ENCODE measurements around the gene ATG2A.

Gene ATG2A

DNA sequence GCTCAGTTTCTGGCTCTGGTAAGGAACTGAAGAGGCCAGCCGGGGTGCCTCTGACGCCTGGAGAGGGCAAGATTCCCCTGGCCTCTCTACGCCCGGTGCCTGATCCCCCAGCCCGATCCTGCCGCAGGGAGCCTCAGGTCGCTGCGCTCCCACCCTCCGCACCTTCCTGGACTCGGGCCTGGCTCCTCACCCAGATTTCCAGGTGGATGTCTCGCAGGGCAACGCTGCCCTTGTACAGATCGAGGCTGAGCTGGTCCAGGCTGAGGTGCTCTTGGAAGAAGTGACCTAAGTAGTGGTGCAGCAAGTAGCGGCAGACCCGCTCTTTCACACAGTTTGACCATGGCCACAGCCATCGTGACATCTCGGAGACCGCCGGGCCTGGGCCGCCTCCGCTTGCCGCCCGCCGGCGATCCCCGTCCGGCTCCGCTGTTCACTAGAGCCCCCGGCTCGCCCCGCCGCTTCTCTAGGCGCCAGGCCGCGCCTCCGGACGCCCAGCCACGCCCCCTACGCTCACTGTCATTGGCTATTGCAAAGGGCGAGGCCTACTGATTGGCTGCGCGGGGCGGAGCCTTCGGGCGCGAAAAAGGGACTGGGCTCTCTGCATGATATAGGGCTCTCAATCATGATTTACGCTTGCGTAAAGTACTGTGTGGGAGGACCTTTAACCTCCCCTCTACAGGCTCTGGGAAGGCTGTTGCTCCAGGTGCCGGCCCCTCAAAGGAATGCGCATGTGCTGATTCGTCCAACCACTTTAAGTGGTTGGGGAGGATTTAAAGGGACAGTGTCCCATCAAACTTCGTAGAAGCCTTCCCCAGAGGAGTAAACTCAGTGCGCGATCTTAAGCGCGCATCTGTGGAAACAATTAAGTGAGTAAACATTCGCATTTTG, at the start of gene ATG2A:
TSS of gene ATG2A (minus strand) at position 435 of the 888 bp plus-strand sequence. CDS start at position 361, 74 bp downstream.
- peak; percentile 100 for DNase-seq (ENCODE audit: low read depth, low spot score)

- no peak for DNase-seq (ENCODE audit: low read depth, low spot score)
Measured at GRCh38 chr11:64963072-64963631, 46.1 kb upstream of the ATG2A start.

DNA sequence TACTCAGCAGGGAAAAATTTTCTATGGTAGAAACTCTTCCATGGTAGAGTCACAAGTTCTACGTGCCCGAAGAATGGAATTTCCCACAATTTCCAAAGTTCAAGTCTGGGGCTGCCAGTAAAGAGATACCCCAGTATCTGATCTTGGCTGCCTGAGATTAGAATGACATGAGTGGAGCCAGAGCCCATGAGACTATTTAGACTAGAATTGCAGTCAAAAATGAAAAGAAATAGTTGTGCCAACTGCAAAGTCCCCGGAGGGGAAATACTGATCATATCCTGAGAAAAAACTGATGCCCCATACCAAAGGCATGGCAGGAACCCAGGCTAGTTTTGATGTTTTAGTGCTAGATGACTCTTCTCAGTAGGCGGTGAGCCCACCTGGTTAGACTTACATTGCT, 43.7 kb upstream of the ATG2A start:
- DNase-seq (ENCODE audit: low read depth, low spot score), result no peak

GRCh38 chr11:64959498-64959897, 42.5 kb upstream of the ATG2A start:
- DNase-seq (ENCODE audit: low read depth, low spot score), result no peak

DNA sequence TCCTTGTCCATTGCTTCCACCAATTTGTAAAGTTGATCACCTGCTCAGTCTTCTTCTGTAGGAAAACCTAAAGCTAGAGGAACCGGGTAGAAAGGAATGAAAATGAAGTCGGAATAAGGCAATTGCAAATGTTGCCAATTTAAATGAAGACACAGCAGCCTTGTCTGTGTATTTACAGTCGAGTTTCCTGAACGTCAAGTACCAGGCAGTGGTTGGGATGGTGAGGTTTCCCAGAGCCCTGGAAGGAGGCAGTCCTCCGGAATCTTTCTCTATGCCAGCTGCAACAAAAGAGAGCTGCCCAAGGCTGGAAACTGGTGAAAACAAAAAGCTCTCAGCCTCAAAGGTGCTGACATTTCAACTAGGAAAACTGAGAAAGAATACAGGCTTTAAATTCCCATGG, 37.2 kb upstream of the ATG2A start:
- no peak for DNase-seq (ENCODE audit: low read depth, low spot score)

GRCh38 chr11:64951529-64951928, 34.5 kb upstream of the ATG2A start:
- no peak for DNase-seq (ENCODE audit: low read depth, low spot score)

DNA sequence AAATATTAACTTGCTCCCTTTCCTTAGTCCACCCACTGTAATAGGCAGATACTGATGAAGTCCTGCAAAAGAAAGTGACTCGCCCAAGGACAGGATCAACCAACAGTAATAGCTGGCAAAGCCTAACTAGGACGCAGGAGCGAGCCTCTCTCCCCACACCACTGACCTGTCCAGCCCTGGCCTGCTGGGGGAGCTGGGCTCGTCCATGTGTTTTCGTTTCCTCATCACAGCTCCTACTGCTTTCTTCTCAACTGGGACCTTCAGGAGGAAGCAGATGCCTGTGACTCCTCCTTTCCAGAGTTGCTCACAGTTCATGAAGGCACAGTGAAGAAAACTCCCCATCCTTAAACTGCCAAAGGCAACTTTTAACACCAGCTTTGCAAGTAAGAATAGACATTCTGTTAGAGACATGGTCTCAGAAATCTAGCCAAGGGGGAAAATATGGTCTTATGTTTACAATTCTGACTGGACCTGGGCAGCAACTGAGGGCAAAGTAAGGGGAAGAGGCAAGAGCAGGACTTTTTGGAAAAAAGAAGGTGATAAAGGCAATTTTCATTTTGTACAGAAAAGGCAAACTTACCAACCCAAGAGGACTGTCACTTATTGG, 30.3 kb upstream of the ATG2A start:
- DNase-seq (ENCODE audit: low read depth, low spot score), result no peak

GRCh38 chr11:64936539-64936938, 19.5 kb upstream of the ATG2A start:
- DNase-seq (ENCODE audit: low read depth, low spot score), result no peak

GRCh38 chr11:64935359-64936081, 18.5 kb upstream of the ATG2A start, which contains the start of gene GPHA2:
GPHA2 (minus strand) TSS chr11:64935893; CDS start chr11:64935460, 433 bp downstream.
- peak; percentile 39 for DNase-seq (ENCODE audit: low read depth, low spot score)

DNA sequence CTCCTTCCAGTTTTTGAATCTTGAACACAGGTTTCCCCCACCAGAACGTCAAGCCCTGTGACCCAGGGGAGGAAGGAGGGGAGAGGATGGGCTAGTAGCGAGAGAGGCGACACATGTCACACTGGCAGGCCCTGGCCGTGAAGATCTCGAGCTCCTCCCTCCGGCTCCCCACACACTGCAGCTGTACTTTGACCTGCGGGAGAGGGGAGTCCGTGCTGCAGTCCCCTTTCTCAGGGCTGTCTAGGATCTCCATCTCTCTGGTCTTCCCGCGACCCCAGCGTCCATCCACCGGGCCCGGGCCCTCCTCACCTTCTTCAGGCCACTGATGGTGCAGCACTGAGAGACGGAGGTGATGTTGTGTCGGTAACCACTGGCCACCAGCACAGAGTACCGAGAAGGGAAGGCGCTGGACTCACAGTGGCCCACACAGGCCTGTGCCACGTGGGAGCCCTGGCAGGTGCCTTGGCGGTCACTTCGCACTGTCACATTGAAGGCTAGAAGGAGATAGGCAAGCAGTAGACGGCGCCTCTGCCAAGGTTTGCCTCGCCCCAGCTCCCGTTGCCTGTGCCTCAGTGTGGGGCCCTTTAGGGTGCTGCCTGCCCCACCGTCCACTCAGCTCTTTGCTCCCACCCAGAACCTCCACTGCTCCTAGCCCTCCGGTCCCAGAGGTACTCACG, 17.8 kb upstream of the ATG2A start:
- no peak for DNase-seq (ENCODE audit: low read depth, low spot score)

GRCh38 chr11:64933935-64934681, 17.1 kb upstream of the ATG2A start:
- DNase-seq (ENCODE audit: low read depth, low spot score), result no peak

GRCh38 chr11:64933213-64933934, 16.4 kb upstream of the ATG2A start:
- no peak for DNase-seq (ENCODE audit: low read depth, low spot score)

GRCh38 chr11:64932324-64932723, 15.3 kb upstream of the ATG2A start:
- no peak for DNase-seq (ENCODE audit: low read depth, low spot score)

DNA sequence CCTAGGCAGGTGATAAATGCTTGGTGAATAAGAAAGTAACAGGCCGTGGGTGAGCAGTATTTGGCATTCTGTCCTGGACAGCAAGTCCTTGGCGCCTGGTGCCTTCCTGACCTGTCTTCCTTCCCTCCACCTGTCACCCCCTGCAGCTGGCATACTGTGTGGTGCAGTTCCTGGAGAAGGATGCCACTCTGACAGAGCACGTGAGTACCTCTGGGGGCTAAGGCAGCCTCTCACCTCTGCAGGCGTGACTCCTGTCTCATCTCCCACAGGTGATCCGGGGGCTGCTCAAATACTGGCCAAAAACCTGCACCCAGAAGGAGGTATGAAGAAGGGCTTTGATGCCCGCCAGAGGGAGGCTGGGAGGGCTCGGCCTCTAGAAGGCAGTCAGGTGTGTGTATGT, 14.3 kb upstream of the ATG2A start:
- DNase-seq (ENCODE audit: low read depth, low spot score), result no peak

DNA sequence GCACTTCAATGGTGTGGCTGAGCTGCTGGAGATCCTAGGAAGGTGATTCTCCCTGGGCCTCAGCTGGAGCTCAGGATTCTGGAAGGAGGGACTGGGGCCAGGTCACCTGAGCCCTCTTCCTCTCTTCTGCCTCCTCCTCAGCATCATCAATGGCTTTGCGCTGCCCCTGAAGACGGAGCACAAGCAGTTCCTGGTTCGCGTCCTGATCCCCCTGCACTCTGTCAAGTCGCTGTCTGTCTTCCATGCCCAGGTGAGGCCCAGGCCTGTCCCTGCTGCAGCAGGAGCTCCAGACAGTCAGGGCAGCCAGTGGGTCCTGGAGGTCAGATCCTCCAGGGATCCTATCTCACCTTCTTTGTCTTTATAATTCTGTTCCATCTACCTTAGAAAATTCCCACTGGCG, 13.3 kb upstream of the ATG2A start:
- DNase-seq (ENCODE audit: low read depth, low spot score), result no peak

DNA sequence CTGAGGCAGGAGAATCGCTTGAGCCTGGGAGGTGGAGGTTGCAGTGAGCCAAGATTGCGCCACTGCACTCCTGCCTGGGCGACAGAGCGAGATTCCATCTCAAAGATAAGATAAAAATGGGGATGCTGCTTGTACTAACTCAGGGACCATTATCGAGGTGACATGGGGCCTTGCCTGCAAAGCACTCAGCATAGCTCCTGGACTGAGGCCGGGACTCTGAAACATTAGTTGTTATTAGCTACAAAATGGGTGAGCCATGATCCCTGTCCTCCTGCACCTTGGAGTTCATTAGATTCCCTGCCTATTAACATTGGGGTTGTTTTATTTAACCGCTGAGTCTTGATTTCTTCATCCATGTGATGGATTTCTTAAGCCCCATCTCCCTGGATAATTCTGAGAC, 12.6 kb upstream of the ATG2A start:
- DNase-seq (ENCODE audit: low read depth, low spot score), result no peak

DNA sequence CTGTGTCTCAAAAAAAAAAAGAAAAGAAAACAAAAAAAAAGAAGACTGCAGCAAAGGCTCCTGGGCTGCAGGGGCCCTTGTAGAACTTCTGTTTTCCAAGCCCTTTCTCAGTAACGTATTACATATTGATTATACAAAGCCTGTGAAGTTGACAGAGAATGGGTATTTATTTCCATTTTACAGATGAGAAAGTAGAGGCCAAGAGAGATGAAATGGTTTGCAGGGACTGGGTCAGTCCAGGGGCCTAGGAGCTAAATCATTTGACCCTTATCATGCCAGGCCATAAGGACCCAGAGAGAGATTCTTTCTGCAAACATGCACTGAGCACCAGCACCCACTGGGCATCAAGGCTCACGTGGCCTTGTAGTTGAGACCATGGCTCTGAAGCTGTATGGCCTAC, 11.9 kb upstream of the ATG2A start:
- no peak for DNase-seq (ENCODE audit: low read depth, low spot score)

DNA sequence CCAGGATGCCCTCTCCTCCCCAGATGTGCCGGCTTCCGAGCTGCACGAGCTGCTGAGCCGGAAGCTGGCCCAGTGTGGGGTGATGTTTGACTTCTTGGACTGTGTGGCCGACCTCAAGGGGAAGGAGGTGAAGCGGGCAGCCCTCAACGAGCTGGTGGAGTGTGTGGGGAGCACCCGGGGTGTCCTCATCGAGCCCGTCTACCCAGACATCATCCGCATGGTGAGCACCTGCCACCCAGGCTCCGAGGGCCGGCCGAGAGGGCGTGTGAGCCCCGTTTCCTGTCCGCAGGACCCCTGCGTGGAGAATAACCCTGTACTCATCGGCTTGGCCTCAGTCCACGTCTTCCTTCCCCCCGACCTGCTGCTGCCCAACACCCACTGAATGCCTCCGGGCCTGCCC, 9.7 kb upstream of the ATG2A start:
- DNase-seq (ENCODE audit: low read depth, low spot score), result no peak

DNA sequence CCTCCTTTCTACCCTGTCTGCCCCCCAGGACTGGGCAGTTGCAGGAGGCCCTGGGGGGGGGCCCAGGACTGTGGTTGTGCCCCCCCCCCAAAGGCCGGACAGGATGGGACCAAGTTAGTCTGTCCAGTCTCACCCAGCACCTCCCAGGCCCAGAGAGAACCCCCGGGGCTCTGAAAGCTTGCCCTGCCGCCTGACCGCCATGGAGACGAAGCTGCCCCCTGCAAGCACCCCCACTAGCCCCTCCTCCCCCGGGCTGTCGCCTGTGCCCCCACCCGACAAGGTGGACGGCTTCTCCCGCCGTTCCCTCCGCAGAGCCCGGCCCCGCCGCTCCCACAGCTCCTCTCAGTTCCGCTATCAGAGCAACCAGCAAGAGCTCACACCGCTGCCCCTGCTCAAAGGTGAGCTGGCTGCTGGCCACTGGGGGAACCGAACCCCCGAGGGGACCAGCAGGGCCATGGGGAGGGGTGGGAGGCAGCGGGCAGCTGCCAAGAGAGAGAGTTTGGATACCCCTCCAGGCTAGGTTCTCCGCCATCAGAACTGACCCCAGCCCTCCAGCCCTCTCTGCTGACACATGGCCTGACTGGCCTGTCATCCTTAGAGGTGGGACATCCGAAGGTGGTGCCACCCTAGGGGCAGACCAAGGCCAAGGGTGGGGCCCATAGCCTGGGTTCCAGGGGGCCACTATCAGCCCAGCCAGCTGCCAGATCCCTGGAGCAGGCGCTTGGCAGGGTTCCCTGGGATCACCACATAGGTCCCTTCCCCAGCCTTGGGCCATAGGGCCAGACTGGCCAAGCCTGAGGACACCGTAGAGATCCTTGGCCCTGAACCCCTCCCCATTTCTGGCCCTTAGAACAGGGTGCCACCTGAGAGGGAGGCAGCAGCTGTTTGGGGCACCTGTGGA, 8.8 kb upstream of the ATG2A start:
- no peak for DNase-seq (ENCODE audit: low read depth, low spot score)
